Stimulated activated CD4-positive, alpha-beta T cell treated with anti-CD3 and anti-CD28 coated beads, Interleukin-1b, Interleukin-23, amount 100 ng/mL, for 4 hours (primary cell): Measurements from ENCODE around the gene TOX2.

ENCODE experiments used
- DNase-seq, 2 donors: peaks; one replicate each; pipeline ENCODE4 v3.0.0-alpha.2; 2020; ENCODE audit warnings: low read depth in 2 of 2

The TOX2 gene

DNA sequence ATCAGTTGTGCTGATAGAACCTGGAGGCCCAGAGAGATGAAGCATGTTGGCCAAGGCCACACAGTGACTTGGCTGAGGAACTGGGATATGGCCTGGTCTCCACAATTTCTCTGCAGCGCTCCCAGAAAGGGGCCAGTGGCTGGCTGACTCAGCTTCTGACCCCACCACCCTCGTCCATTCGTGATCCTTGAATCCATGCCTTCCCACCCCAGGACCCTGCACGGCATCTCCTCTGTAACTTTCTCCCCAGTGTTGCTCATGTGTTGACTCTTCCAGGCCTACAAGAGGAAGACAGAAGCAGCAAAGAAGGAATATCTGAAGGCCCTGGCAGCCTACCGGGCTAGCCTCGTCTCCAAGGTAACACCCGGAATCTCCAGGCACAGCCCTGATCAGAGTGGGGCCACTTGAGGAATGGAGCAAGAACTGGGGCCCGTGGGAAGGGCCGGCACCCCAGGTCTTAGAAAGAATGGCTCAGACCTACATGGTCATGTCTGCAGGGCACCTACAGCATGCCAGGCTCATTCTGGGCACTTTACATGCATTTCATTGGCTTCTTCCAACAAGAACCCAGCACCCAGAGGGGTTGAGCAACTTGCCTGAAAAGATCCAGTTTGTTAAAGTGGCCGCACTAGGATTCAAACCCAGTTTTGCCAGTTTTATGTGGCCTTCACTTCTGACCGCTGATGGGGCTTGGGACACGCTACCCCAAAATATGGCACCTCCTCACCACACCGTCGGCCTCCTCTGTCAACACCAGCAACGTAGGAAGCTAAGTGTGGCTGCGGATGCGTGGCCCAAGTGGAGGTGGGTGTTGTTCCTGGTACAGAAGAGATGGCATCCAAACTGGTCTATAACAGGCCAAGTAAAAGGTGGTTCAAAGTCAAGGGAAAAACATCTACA, 150.1 kb downstream of the TOX2 start:
- no peak for DNase-seq

DNA sequence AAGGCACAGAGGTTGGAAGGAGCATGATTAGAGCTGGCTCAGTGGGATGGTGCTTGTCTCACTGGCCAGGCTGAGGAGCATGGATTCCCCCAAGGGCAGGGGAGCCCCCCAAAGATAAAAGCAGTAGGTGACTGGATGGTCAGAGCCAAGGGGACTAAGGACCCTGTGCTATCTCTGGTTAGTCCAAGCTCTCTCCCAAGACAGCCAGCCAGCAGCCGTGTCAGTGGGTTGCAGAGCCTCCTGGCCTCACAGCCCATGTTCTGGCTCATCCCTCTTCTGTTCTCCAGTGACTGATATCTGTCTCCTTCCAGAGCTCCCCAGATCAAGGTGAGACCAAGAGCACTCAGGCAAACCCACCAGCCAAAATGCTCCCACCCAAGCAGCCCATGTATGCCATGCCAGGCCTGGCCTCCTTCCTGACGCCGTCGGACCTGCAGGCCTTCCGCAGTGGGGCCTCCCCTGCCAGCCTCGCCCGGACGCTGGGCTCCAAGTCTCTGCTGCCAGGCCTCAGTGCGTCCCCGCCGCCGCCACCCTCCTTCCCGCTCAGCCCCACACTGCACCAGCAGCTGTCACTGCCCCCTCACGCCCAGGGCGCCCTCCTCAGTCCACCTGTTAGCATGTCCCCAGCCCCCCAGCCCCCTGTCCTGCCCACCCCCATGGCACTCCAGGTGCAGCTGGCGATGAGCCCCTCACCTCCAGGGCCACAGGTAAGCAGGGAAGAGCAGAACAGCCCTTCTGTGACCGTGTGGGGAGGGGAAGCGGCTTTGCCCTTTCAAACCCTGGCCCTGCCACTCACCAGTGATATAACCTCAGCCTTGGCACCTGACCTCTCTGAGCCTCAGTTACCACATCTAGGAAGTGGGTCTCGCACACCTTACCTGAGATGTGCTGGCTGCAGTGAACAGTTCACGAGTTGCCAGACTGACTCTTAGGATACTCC, 151.0 kb downstream of the TOX2 start:
- no peak for DNase-seq

- no peak for DNase-seq
Measured at GRCh38 chr20:44066645-44067606, 152.3 kb downstream of the TOX2 start.

DNA sequence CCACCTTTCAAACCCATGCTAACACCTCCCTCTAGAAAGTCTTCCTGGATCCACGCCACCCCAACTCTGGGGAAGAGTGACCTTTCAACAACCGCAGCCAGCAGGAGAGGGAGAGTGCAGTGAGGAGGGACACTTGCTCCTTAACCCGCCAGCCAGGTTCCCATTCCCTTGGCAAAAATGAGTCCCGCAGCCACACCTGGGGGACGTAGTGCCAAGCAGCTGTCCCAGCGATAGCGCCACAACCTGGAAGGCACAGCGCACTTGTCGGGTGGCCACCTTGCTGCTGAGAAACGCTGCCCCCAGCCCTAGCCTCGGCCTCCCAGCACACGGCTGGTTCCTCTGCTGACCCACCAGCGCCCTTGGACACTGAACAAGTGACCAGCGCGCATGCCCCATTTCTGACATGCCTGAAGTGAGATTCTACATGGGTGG, 153.0 kb downstream of the TOX2 start:
- no peak for DNase-seq

GRCh38 chr20:44068316-44069201, 153.9 kb downstream of the TOX2 start:
- DNase-seq, result no peak

- peak; percentile 19 to 25 for DNase-seq
Measured at GRCh38 chr20:44069203-44070011, 154.8 kb downstream of the TOX2 start.

GRCh38 chr20:44070139-44070900, 155.7 kb downstream of the TOX2 start:
- DNase-seq, result no peak

GRCh38 chr20:44071057-44071456, 156.4 kb downstream of the TOX2 start:
- DNase-seq, result no peak

- DNase-seq, result no peak
Measured at GRCh38 chr20:44071526-44072111, 157.0 kb downstream of the TOX2 start.

- DNase-seq, result no peak
Measured at GRCh38 chr20:44072384-44072783, 157.7 kb downstream of the TOX2 start.

GRCh38 chr20:44073011-44073674, 158.5 kb downstream of the TOX2 start:
- DNase-seq, result no peak

- no peak for DNase-seq
Measured at GRCh38 chr20:44073675-44074071, 159.0 kb downstream of the TOX2 start.

DNA sequence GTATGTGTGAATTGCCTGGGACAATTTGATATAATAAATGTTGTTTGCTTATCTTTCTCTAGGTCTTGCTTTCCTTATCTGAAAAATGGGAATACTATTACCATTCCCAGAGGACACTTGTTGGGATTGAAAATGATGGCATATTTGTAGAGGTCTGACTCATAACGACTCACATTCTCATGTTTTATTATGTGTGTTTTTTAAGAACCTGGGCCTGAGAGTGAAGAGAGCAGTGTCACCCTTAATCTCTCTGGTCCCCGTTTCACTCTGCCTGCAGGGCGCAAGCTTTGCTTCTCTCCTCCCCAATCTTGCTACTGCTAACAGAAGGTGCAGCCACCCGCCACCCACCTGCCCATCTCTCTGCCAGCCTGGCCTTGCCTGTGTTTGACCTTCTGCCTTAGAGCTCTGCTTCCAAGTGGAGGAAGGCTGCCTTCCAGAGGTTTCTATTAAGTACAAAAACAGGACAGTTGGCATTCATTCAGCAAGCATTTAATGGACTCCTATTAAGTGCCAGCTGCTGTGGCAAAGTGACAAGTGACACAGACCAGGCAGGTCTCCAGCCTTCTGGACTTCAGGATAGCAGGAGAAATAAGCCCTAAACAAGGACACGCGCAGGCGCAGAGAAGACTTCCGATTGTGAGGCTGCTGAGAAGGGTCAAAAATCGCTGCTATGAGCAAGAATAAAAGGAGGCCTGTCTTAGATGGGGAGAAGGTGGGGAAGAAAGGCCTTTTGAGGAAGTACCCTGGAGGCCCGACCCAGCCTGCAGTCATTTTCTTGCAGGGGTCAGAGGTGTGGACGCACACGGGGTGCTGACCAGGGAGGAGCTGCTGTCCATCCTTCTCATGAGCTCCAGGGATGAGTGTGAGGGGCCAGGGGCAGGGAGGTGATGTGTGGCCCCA, 159.8 kb downstream of the TOX2 start:
- no peak for DNase-seq

DNA sequence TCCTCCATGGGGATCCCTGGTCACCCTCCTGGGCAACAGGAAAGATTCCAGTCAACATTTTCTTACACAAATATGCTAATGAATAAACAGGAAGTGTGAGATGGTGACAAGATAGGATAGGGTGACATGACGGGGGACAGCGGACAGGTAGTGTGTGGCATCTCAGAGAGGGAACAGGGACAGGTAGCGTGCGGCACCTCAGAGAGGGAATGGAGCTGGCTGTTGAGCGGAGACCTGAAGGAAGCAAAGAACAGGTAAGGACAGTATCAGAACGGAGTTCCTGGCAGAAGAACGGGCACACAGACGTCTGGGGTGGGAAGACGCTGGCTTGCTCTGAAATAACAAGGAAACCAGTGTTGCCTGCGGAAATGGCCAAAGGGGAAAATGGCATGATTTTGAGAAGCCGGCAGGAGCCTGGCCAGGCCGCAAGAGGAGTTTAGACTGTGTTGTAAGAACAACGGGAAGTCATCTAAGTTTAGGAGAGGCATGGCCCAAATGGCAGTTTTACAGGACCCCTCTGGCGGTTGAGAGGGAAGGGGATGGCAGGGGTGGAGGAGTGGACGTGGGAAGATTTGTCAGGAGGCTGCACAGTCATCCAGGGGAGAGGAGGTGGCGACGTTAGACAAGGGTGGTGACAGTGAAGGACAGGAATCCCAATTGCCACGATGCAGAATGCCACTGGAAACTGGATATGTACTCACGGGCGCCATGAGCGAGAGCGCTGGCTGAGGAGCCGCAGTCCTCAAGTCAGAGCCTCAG, 160.7 kb downstream of the TOX2 start:
- no peak for DNase-seq

GRCh38 chr20:44075950-44076232, 161.2 kb downstream of the TOX2 start:
- DNase-seq, result no peak

DNA sequence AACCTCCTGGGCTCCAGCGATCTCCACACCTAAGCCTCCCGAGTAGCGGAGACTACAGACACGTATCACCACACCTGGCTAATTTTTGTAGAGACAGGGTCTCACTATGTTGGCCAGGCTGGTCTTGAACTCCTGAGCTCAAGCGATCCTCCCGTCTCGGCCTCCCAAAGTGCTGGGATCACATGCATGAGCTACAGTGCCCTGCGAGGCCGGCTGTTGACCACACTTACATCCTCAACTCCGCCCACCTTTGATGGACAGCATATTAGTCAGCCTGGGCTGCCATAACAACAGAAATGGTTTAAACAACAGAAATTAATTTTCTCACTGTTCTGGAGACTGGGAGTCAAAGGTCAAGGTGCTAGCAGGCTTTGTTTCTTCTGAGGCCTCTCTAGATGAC, 164.6 kb downstream of the TOX2 start:
- DNase-seq, result no peak
